SK-N-MC (cell line): ENCODE results near the gene SPATA13.

ENCODE experiments used
- EZH2 ChIP-seq: fragments of 200-600 bp; sonication (generic); IDR thresholded peaks from one replicate; pipeline ENCODE4 v1.6.1; 2017; ENCODE audit warnings: antibody characterized with exemption
- FOXP2 ChIP-seq: optimal IDR thresholded peaks from 2 replicates; pipeline ENCODE3; 2011; ENCODE audit warnings: mild to moderate bottlenecking, moderate library complexity; ENCODE audit not compliant: insufficient read depth; ENCODE audit errors: extremely low read length, control extremely low read depth
- POLR2AphosphoS5 ChIP-seq: IDR thresholded peaks from 2 replicates; pipeline ENCODE4 v1.6.1; 2012; ENCODE audit warnings: mild to moderate bottlenecking, low read depth, low read length, borderline replicate concordance

DNA sequence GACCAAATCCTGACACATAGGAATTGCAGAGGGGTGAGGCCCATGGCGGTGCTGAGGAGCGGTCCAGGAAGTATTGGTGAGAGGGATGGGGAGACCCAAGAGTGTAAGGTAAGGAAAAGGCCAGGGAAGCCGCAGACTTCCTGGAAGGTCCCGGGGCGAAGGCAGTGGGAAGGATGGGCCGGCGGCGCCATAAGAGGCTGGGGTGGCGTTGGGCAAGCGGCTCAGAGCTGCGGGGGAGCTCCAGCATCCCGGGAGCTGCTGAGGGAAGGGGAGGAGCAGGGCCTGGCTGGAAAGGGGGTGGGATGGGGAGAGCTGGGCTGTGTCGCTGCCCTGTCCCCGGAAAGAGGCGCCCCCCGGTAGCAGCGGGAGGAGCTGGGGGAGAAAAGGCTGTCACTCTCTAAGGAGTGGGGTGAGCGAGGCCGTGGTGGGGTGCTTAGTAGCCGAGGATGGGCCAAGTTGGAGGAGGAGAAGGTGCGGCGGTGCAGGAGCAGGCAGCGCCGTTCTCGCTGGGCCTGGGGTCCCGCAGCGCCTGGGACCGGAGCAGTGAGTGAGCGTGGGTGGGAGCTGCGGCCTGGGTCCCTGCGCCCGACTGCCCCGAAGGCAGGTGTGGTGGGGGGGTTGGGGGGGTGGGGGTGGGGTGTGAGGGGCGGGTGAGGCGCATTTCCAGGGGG, 179.6 kb downstream of the SPATA13 start:
- no peak for TF ChIP-seq POLR2AphosphoS5
- no peak for TF ChIP-seq EZH2
- no peak for TF ChIP-seq FOXP2
